ENCODE measurements around the gene LRRC46.

The LRRC46 gene

DNA sequence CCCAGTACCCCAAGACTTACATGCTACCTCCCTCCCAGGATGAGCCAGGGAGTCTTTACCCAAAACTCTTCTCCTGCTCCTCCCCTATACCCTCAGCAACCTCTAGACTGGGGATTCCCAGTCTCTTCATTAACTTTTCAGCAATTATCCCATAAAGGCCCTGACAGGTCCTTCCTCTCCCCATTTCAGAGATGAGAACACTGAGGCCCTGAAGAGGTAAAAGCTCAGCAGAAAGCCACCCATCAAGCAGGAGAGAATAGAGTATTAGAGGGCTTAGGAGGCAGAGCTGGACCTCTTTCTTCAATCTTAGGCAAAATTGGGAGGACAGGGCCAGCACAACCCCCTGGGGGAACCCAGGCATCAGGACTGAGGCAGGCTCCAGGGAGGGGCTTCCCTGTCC lies 25.4 kb downstream of the LRRC46 start:
- ChIA-PET POLR2A (interaction anchor here (1.3 kb wide), 1 partner anchor 10 kb away, joined by 3 read pairs; no protein-coding TSS in a partner anchor), CTCF (interaction anchor here (1.2 to 1.5 kb wide), 2 partner anchors 12 to 15 kb away, joined by 3 to 4 read pairs; no protein-coding TSS in a partner anchor)
- no peak for DNase-seq (ENCODE audit: extremely low spot score)
- no peak for TF ChIP-seq SP1 (IDR thresholded peaks at IDR 0.05)
- TF ChIP-seq SUZ12 (IDR thresholded peaks at IDR 0.05): no peak
- no peak for TF ChIP-seq HDGF (IDR thresholded peaks at IDR 0.05; ENCODE audit: borderline replicate concordance)
- no peak for TF ChIP-seq BHLHE40 (IDR thresholded peaks at IDR 0.05; ENCODE audit: borderline replicate concordance)
- no peak for TF ChIP-seq L3MBTL2 (conservative IDR thresholded peaks at IDR 0.05)
- TF ChIP-seq, protein P1, sequence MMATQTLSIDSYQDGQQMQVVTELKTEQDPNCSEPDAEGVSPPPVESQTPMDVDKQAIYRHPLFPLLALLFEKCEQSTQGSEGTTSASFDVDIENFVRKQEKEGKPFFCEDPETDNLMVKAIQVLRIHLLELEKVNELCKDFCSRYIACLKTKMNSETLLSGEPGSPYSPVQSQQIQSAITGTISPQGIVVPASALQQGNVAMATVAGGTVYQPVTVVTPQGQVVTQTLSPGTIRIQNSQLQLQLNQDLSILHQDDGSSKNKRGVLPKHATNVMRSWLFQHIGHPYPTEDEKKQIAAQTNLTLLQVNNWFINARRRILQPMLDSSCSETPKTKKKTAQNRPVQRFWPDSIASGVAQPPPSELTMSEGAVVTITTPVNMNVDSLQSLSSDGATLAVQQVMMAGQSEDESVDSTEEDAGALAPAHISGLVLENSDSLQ (IDR thresholded peaks at IDR 0.05): no peak
- no peak for TF ChIP-seq TARDBP (IDR thresholded peaks at IDR 0.05)
- TF ChIP-seq LEF1 (IDR thresholded peaks at IDR 0.05; ENCODE audit: borderline replicate concordance): no peak
- TF ChIP-seq FOXK2 (IDR thresholded peaks at IDR 0.05): no peak

DNA sequence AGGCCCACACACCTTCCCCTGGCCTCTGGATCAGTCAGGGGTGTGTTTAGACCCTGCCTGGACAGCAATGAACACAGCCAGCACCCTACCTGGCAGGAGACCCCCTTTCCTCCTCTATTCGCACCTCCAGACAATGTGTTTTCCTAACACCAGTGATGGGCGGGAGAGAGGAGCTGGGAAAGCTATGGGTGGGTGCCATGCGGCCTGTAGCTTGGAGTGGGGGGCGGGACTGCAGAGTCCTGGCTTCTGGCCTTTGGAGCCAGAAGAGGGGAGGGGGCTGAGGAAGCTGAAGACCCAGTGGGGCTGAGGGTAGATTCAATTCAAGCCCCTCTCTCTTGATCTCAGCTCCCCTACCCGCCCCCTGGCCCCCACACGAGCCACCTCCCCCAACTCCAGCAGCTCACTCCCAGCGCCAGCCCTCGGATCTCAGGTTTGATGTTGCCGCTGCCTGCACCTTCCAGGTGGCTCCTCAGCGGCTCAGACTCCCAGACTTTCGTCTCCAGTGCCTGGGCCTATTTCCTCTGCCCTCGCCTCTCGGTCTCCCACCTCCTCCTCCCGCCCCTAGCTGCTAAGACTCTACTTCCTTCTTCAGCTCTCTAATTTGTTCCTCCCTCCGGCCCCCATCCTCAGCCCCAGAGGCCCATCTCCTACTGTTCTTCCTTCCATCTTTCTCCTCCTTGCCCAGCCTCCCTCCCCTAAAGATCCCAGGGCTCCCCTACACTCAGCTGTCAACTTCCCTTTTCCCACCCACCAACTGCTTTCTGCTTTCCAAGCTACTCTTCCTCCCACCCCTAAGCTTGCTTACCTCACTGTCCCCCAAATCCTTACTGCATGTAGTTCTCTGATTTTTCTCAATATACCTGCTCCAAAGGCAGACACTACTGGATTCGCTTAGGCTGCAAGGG lies 26.3 kb downstream of the LRRC46 start:
- POLR2A ChIA-PET: interaction anchor here (0.7 to 1.3 kb wide), 3 partner anchors 8 to 26 kb away, joined by 3 read pairs; partner anchors contain the start of genes LRRC46 and MRPL10
- TF ChIP-seq FOXA1 (IDR thresholded peaks at IDR 0.05): no peak
- no peak for TF ChIP-seq TARDBP (IDR thresholded peaks at IDR 0.05)
- no peak for TF ChIP-seq LEF1 (IDR thresholded peaks at IDR 0.05; ENCODE audit: borderline replicate concordance)
- TF ChIP-seq, protein P1 (IDR thresholded peaks at IDR 0.05): no peak
- no peak for TF ChIP-seq FOXK2 (IDR thresholded peaks at IDR 0.05)
- no peak for TF ChIP-seq FOXM1 (IDR thresholded peaks at IDR 0.05; ENCODE audit: borderline replicate concordance)
- TF ChIP-seq HDGF (IDR thresholded peaks at IDR 0.05; ENCODE audit: borderline replicate concordance): no peak
- TF ChIP-seq ELF4 (IDR thresholded peaks at IDR 0.05): no peak
- TF ChIP-seq SUZ12 (IDR thresholded peaks at IDR 0.05): no peak
- no peak for TF ChIP-seq SP1 (IDR thresholded peaks at IDR 0.05)
- no peak for TF ChIP-seq ARNT (IDR thresholded peaks at IDR 0.05)
- TF ChIP-seq CTBP1 (IDR thresholded peaks at IDR 0.05; ENCODE audit: borderline replicate concordance): no peak
- TF ChIP-seq BHLHE40 (IDR thresholded peaks at IDR 0.05; ENCODE audit: borderline replicate concordance): no peak
- no peak for TF ChIP-seq L3MBTL2 (conservative IDR thresholded peaks at IDR 0.05)
- TF ChIP-seq ZNF384 (IDR thresholded peaks at IDR 0.05): no peak
- TF ChIP-seq NFRKB (IDR thresholded peaks at IDR 0.05): no peak
- CTCF ChIA-PET: interaction anchor here (1.0 to 1.5 kb wide), 3 partner anchors 11 to 16 kb away, joined by 3 to 4 read pairs (median 4); no protein-coding TSS in a partner anchor
- no peak for DNase-seq (ENCODE audit: extremely low spot score)

DNA sequence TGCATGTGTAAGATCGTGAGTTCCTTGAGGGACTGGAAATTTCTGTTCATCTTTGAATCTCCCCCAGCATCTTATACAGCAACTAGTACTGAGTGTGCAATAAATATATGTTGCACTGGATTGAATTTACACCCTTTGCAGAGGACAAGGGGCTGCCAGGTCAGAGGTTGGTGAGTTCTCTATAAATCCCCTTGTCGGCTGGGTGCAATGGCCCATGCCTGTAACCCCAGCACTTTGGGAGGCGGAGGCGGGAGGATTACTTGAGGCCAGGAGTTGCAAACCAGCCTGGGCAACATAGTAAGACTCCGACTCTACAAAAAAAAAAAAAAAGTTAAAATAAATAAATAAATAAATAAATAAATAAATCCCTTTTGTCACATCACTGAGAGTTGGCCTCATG lies 28.9 kb downstream of the LRRC46 start:
- DNase-seq (ENCODE audit: extremely low spot score): no peak
- ChIA-PET CTCF (no interaction called here), POLR2A (interaction anchor here (0.8 kb wide), 1 partner anchor 35 kb away, joined by 3 read pairs; the partner anchor contains the start of gene SP2)
- TF ChIP-seq ZNF384 (IDR thresholded peaks at IDR 0.05) (no peak), SUZ12 (IDR thresholded peaks at IDR 0.05) (no peak), BHLHE40 (IDR thresholded peaks at IDR 0.05; ENCODE audit: borderline replicate concordance) (no peak), FOXA1 (IDR thresholded peaks at IDR 0.05) (no peak)

DNA sequence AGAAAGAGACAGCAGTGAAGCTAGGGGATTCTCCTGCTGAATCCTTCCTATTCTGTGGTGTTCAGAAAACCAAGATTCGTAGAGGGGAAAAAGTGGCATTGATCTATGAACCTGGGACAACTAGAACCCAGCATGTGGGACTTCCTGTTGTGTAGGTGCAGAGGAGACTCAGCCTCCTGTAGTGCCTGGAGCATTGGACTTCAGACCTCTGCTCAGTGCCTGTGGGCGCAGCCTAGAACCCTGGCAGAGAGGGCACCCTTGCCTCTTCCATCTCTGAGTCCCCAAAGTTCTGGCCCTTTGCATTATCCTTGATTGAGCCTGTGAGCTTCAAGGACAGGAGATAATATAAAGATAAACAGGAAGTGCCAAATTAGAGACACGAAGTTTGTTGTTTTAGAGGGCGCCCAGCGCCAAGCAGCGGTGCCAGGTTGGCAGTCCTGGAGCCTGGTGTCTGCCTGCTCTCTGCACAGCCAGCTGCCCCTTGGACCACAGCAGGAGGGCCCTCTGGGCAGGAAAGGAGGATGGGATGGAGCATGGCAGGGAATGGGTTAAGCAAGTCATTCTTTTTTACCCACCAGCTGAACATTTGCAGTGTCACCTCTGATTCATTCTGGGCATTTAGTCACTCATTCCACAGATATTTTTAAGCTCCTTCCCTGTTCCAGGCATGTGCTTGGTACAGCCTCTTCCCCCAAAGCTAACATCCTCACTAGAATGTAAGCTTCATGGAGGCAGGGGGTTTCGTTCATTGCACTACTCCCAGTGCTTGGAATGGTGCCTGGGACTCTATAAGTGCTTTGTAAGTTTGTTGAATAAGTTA lies 31.4 kb downstream of the LRRC46 start:
- no peak for DNase-seq (ENCODE audit: extremely low spot score)
- TF ChIP-seq ARNT (IDR thresholded peaks at IDR 0.05) (no peak), FOXK2 (IDR thresholded peaks at IDR 0.05) (no peak), FOXA1 (IDR thresholded peaks at IDR 0.05) (no peak), CTBP1 (IDR thresholded peaks at IDR 0.05; ENCODE audit: borderline replicate concordance) (no peak), ELF4 (IDR thresholded peaks at IDR 0.05) (no peak), FOXM1 (IDR thresholded peaks at IDR 0.05; ENCODE audit: borderline replicate concordance) (no peak), ZNF384 (IDR thresholded peaks at IDR 0.05) (no peak), HDGF (IDR thresholded peaks at IDR 0.05; ENCODE audit: borderline replicate concordance) (no peak), LEF1 (IDR thresholded peaks at IDR 0.05; ENCODE audit: borderline replicate concordance) (no peak), NFRKB (IDR thresholded peaks at IDR 0.05) (no peak), SP1 (IDR thresholded peaks at IDR 0.05) (no peak), BHLHE40 (IDR thresholded peaks at IDR 0.05; ENCODE audit: borderline replicate concordance) (no peak), L3MBTL2 (conservative IDR thresholded peaks at IDR 0.05) (no peak), TARDBP (IDR thresholded peaks at IDR 0.05) (no peak), SUZ12 (IDR thresholded peaks at IDR 0.05) (no peak)
- TF ChIP-seq, protein P1 (IDR thresholded peaks at IDR 0.05): no peak
- CTCF ChIA-PET: interaction anchor here (0.6 to 1.0 kb wide), 2 partner anchors 11 to 681 kb away, joined by 3 read pairs; no protein-coding TSS in a partner anchor
- POLR2A ChIA-PET: interaction anchor here (1.1 to 1.2 kb wide), 2 partner anchors 11 to 33 kb away, joined by 3 to 4 read pairs; partner anchors contain the start of gene SP6

DNA sequence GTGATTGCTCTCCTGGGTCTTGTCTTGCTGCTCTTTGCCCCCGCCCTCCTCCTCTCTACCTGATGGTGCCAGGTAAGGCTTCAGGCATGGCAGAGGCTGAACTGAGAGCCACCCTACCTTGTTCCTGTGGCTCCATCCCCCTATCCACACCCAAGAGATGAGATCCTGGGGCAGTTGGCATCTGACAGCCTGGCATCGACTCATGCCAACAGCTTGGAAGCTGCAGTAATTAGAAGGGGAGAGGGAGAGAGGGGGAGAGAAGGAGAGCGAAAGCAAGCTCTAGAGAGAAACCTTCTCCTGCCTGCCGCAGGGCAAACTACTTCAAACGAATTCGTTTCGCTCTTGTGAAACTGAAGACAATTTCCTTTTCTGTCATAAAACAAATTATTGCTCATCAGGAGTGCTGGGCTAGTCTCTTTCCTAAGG lies 33.3 kb downstream of the LRRC46 start:
- CTCF ChIA-PET: interaction anchor here (1.5 kb wide), 1 partner anchor 16 kb away, joined by 4 read pairs; no protein-coding TSS in a partner anchor
- POLR2A ChIA-PET: interaction anchor here (0.7 kb wide), 1 partner anchor 13 kb away, joined by 3 read pairs; no protein-coding TSS in a partner anchor
- DNase-seq (ENCODE audit: extremely low spot score): no peak
- TF ChIP-seq ELF4 (IDR thresholded peaks at IDR 0.05) (no peak), FOXM1 (IDR thresholded peaks at IDR 0.05; ENCODE audit: borderline replicate concordance) (no peak), NFRKB (IDR thresholded peaks at IDR 0.05) (no peak), SP1 (IDR thresholded peaks at IDR 0.05) (no peak), CTBP1 (IDR thresholded peaks at IDR 0.05; ENCODE audit: borderline replicate concordance) (no peak), ZNF384 (IDR thresholded peaks at IDR 0.05) (no peak)

Data from HEK293T (cell line).